ENCODE measurements around the gene DDX39A.

DNA sequence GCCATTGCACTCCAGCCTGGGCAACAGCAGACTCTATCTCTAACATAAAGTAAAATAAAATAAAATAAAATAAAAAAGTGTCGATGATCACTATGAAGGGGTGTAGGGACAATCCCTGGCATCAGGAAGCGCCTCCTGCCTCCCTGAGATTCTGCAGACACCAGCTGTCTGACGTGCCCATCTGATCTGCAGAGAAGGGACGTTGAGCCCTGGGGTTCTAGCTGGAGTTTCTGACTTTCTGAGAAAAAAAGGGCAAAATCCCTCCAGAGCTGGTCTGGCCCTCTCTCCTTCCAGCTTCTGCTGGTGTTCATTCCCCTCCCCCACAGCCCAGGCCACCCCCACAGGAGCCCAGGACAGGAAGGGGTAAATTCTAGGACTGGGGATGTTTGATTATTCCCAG lies 40.3 kb downstream of the DDX39A start:
- TF ChIP-seq POLR2AphosphoS5 (IDR thresholded peaks at IDR 0.05; ENCODE audit: insufficient read depth in 1 of 2, low read depth in 1 of 2): no peak
- no peak for TF ChIP-seq CTCF (IDR thresholded peaks at IDR 0.05)

Data from vagina (tissue), 2 donors.